WTC11 (cell line): Measurements from ENCODE around the gene LUC7L. TPM values are rescaled to one million over a fixed set of nuclear protein-coding genes. Genes with fewer than 3 reads are reported as not detected.
"Not testable (repeated sequence)": the region's sequence is repeated elsewhere in the genome, so short reads cannot be mapped to it uniquely, and the experiment has no call there.

Source experiments
- ATAC-seq: fragments of 200-7000 bp; cut with Tn5 transposase; 2 replicates; pipeline ENCODE4 v1.10.0; 2021; ENCODE audit warnings: mild to moderate bottlenecking, moderate library complexity
- CTCF ChIA-PET: fragments of 300-600 bp; sonication (Branson Sonifier 250); formaldehyde crosslinking; loops from one replicate; lab custom pipeline; 2021; ENCODE audit warnings: antibody characterized with exemption; lab: Charles Lee
- POLR2A ChIA-PET: fragments of 350-600 bp; sonication (Branson Sonifier 250); formaldehyde crosslinking; loops from one replicate; lab custom pipeline; 2021; ENCODE audit warnings: antibody characterized with exemption; lab: Charles Lee
- DNase-seq: peaks from one replicate; pipeline ENCODE4 v3.0.0; 2021; ENCODE audit warnings: low spot score
- H3K27ac Mint-ChIP-seq: 2 replicates; pipeline ENCODE4 v1.8.0; 2021; ENCODE audit warnings: mixed read lengths
- H3K27me3 Mint-ChIP-seq: 2 replicates; pipeline ENCODE4 v1.8.0; 2021; ENCODE audit warnings: low read depth, mild to moderate bottlenecking, moderate library complexity, mixed read lengths
- H3K36me3 Mint-ChIP-seq: 2 replicates; pipeline ENCODE4 v1.8.0; 2021; ENCODE audit warnings: mixed read lengths
- H3K4me1 Mint-ChIP-seq: 2 replicates; pipeline ENCODE4 v1.8.0; 2022; ENCODE audit warnings: mixed read lengths
- H3K4me3 Mint-ChIP-seq: 2 replicates; pipeline ENCODE4 v1.8.0; 2021; ENCODE audit warnings: mild to moderate bottlenecking, moderate library complexity, mixed read lengths
- H3K9me3 Mint-ChIP-seq: 2 replicates; pipeline ENCODE4 v1.8.0; 2021; ENCODE audit warnings: mixed read lengths
- EMX1 ChIP-seq: fragments of 250-450 bp; sonication (Bioruptor Pico); IDR thresholded peaks from 2 replicates; pipeline ENCODE4 v1.8.0; 2021; ENCODE audit warnings: mild to moderate bottlenecking
- KAT7 ChIP-seq: sonication (generic); formaldehyde crosslinking; IDR thresholded peaks from 2 replicates; pipeline ENCODE4 v1.8.1; 2023; ENCODE audit warnings: missing genetic modification reagents, mild to moderate bottlenecking, borderline replicate concordance
- NFATC4 ChIP-seq: fragments of 250-450 bp; sonication (Bioruptor Pico); IDR thresholded peaks from 2 replicates; pipeline ENCODE4 v1.9.0; 2021; ENCODE audit warnings: mild to moderate bottlenecking
- SOX15 ChIP-seq: fragments of 250-450 bp; sonication (Bioruptor Pico); IDR thresholded peaks from 2 replicates; pipeline ENCODE4 v1.9.0; 2021; ENCODE audit warnings: mild to moderate bottlenecking
- ZNF138 ChIP-seq: sonication (generic); formaldehyde crosslinking; conservative IDR thresholded peaks from 2 replicates; pipeline ENCODE4 v1.8.1; 2022; ENCODE audit warnings: mild to moderate bottlenecking, moderate library complexity, missing genetic modification reagents
- ZNF263 ChIP-seq: sonication (generic); formaldehyde crosslinking; IDR thresholded peaks from 2 replicates; pipeline ENCODE4 v1.8.1; 2022; ENCODE audit warnings: low read depth, mild to moderate bottlenecking, moderate library complexity, missing genetic modification reagents
- ZNF317 ChIP-seq: sonication (generic); formaldehyde crosslinking; IDR thresholded peaks from 2 replicates; pipeline ENCODE4 v1.8.1; 2023; ENCODE audit warnings: low read depth, mild to moderate bottlenecking, moderate library complexity, missing genetic modification reagents, borderline replicate concordance
- total RNA-seq: library from RNA; stranded (reverse); gene quantifications from 3 replicates; pipeline ENCODE4 v1.2.3, GENCODE V29; 2021
- TF ChIP-seq, protein P1 (sequence below): sonication (generic); formaldehyde crosslinking; IDR thresholded peaks from 2 replicates; pipeline ENCODE4 v1.8.0; 2022; ENCODE audit warnings: missing genetic modification reagents
- TF ChIP-seq, protein P2 (sequence below): sonication (generic); formaldehyde crosslinking; conservative IDR thresholded peaks from 2 replicates; pipeline ENCODE4 v1.8.1; 2023; ENCODE audit warnings: mild to moderate bottlenecking, low read depth, missing genetic modification reagents, moderate library complexity
- TF ChIP-seq, protein P3 (sequence below): fragments of 250-450 bp; sonication (Bioruptor Pico); IDR thresholded peaks from 2 replicates; pipeline ENCODE4 v1.9.0; 2021; ENCODE audit warnings: moderate library complexity, mild to moderate bottlenecking, inconsistent platforms, borderline replicate concordance
- TF ChIP-seq, protein P4 (sequence below): sonication (generic); formaldehyde crosslinking; IDR thresholded peaks from 2 replicates; pipeline ENCODE4 v1.8.1; 2023; ENCODE audit warnings: mild to moderate bottlenecking, moderate library complexity, missing genetic modification reagents
- TF ChIP-seq, protein P5 (sequence below): sonication (generic); formaldehyde crosslinking; IDR thresholded peaks from 2 replicates; pipeline ENCODE4 v1.8.1; 2023; ENCODE audit warnings: mild to moderate bottlenecking, missing genetic modification reagents

Gene LUC7L
- total RNA-seq, 1 experiment from 2014 or later = 111 TPM

DNA sequence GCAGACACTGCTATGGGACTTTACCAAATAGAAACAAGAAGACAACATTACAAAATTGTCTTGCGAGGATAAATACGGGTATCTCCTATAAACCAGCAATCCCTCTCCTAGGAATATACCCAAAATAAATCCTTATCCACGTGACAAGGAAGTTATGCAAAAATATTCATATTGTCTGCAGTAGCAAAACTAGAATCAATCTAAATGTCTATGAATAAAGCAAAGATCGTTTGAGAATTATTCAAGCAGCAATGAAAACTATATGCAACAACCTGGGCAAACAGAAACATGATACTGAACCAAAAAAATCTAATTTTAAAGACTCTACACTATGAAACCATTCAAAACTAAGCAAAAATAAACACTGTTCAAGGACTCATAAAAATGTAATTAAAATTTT, 9.2 kb downstream of the LUC7L start (continued):
- TF ChIP-seq, protein P1, sequence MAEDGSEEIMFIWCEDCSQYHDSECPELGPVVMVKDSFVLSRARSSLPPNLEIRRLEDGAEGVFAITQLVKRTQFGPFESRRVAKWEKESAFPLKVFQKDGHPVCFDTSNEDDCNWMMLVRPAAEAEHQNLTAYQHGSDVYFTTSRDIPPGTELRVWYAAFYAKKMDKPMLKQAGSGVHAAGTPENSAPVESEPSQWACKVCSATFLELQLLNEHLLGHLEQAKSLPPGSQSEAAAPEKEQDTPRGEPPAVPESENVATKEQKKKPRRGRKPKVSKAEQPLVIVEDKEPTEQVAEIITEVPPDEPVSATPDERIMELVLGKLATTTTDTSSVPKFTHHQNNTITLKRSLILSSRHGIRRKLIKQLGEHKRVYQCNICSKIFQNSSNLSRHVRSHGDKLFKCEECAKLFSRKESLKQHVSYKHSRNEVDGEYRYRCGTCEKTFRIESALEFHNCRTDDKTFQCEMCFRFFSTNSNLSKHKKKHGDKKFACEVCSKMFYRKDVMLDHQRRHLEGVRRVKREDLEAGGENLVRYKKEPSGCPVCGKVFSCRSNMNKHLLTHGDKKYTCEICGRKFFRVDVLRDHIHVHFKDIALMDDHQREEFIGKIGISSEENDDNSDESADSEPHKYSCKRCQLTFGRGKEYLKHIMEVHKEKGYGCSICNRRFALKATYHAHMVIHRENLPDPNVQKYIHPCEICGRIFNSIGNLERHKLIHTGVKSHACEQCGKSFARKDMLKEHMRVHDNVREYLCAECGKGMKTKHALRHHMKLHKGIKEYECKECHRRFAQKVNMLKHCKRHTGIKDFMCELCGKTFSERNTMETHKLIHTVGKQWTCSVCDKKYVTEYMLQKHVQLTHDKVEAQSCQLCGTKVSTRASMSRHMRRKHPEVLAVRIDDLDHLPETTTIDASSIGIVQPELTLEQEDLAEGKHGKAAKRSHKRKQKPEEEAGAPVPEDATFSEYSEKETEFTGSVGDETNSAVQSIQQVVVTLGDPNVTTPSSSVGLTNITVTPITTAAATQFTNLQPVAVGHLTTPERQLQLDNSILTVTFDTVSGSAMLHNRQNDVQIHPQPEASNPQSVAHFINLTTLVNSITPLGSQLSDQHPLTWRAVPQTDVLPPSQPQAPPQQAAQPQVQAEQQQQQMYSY (CRISPR knock-in tag) = no peak
- no peak for TF ChIP-seq SOX15
- TF ChIP-seq, protein P2, sequence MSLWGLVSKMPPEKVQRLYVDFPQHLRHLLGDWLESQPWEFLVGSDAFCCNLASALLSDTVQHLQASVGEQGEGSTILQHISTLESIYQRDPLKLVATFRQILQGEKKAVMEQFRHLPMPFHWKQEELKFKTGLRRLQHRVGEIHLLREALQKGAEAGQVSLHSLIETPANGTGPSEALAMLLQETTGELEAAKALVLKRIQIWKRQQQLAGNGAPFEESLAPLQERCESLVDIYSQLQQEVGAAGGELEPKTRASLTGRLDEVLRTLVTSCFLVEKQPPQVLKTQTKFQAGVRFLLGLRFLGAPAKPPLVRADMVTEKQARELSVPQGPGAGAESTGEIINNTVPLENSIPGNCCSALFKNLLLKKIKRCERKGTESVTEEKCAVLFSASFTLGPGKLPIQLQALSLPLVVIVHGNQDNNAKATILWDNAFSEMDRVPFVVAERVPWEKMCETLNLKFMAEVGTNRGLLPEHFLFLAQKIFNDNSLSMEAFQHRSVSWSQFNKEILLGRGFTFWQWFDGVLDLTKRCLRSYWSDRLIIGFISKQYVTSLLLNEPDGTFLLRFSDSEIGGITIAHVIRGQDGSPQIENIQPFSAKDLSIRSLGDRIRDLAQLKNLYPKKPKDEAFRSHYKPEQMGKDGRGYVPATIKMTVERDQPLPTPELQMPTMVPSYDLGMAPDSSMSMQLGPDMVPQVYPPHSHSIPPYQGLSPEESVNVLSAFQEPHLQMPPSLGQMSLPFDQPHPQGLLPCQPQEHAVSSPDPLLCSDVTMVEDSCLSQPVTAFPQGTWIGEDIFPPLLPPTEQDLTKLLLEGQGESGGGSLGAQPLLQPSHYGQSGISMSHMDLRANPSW (CRISPR knock-in tag) = no peak
- TF ChIP-seq, all 79 proteins: peak for 0

DNA sequence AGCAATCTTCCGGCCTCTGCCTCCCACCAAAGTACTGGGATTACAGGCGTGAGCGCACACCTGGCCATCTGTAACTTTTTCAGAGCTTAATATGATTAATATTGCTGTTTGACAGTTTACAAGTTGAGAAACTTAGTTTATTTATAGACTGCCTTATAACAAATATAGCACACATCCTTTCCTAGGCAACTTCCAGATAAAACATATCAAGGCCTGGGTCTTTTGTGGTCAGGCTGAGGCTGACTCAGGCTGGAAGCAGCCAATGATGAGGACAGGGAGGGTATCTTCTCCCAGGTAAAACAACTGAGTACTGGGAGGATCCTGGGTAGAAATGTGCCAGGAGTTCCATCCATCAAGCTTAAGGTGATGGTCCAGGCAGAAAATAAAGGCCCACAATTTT, 16.2 kb downstream of the LUC7L start:
- POLR2A ChIA-PET = no interaction called here
- no peak overlapping the region for H3K27ac Mint-ChIP-seq
- CTCF ChIA-PET = interaction anchor here (1.2 to 2.1 kb wide), 4 partner anchors 95 to 150 kb away, joined by 4 to 6 read pairs (median 4); no protein-coding TSS in a partner anchor
- no peak for ATAC-seq
- no peaks in the 10 kb centered on the region for H3K4me1 Mint-ChIP-seq
- no peaks in the 10 kb centered on the region for H3K27me3 Mint-ChIP-seq
- no peak for DNase-seq
- H3K36me3 Mint-ChIP-seq = peaks cover 70% of the 10 kb centered on the region
- H3K9me3 Mint-ChIP-seq = no peaks in the 10 kb centered on the region
- TF ChIP-seq ZNF263 = no peak
- TF ChIP-seq, protein P3, sequence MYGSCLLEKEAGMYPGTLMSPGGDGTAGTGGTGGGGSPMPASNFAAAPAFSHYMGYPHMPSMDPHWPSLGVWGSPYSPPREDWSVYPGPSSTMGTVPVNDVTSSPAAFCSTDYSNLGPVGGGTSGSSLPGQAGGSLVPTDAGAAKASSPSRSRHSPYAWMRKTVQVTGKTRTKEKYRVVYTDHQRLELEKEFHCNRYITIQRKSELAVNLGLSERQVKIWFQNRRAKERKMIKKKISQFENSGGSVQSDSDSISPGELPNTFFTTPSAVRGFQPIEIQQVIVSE (CRISPR knock-in tag) = no peak
- TF ChIP-seq, protein P4, sequence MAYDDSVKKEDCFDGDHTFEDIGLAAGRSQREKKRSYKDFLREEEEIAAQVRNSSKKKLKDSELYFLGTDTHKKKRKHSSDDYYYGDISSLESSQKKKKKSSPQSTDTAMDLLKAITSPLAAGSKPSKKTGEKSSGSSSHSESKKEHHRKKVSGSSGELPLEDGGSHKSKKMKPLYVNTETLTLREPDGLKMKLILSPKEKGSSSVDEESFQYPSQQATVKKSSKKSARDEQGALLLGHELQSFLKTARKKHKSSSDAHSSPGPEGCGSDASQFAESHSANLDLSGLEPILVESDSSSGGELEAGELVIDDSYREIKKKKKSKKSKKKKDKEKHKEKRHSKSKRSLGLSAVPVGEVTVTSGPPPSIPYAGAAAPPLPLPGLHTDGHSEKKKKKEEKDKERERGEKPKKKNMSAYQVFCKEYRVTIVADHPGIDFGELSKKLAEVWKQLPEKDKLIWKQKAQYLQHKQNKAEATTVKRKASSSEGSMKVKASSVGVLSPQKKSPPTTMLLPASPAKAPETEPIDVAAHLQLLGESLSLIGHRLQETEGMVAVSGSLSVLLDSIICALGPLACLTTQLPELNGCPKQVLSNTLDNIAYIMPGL (CRISPR knock-in tag) = no peak
- TF ChIP-seq KAT7 (CRISPR knock-in tag) = no peak
- TF ChIP-seq NFATC4 (CRISPR knock-in tag) = no peak
- no peak for TF ChIP-seq ZNF138 (CRISPR knock-in tag)
- TF ChIP-seq ZNF317 = no peak
- no peak for TF ChIP-seq EMX1 (CRISPR knock-in tag)
- TF ChIP-seq, protein P5, sequence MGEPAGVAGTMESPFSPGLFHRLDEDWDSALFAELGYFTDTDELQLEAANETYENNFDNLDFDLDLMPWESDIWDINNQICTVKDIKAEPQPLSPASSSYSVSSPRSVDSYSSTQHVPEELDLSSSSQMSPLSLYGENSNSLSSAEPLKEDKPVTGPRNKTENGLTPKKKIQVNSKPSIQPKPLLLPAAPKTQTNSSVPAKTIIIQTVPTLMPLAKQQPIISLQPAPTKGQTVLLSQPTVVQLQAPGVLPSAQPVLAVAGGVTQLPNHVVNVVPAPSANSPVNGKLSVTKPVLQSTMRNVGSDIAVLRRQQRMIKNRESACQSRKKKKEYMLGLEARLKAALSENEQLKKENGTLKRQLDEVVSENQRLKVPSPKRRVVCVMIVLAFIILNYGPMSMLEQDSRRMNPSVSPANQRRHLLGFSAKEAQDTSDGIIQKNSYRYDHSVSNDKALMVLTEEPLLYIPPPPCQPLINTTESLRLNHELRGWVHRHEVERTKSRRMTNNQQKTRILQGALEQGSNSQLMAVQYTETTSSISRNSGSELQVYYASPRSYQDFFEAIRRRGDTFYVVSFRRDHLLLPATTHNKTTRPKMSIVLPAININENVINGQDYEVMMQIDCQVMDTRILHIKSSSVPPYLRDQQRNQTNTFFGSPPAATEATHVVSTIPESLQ (CRISPR knock-in tag) = no peak
- no peak overlapping the region for H3K4me3 Mint-ChIP-seq

DNA sequence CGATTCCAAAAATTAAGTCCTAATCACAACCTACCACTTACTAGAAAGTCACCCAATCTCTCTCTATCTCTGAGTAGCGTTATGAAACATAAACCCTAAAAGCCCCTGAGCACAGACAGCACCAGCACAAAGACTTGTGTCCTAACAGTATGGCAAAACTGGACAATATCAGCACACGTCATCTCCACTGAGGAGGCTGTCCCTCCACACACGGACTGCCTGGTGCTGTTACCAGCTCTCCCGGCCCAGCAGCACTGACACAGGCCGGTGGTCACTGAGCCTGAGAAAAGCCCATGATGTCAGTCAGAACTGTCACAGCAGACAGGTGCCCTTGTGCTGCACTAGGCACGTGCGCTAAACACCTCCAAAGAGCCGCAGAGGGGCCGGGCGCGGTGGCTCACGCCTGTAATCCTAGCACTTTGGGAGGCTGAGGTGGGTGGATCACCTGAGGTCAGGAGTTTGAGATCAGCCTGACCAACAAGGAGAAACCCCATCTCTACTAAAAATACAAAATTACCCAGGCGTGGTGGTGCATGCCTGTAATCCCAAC, 17.5 kb downstream of the LUC7L start:
- H3K27me3 Mint-ChIP-seq, H3K9me3 Mint-ChIP-seq, H3K4me3 Mint-ChIP-seq, H3K4me1 Mint-ChIP-seq, POLR2A ChIA-PET, DNase-seq, ATAC-seq: not testable (repeated sequence)
- H3K27ac Mint-ChIP-seq = peak overlapping the region; percentile 4; the same call in 1 of the 2 replicates
- H3K36me3 Mint-ChIP-seq = peaks cover 69% of the 10 kb centered on the region
- CTCF ChIA-PET = interaction anchor here (1.5 to 2.1 kb wide), 2 partner anchors 105 to 151 kb away, joined by 4 to 6 read pairs; no protein-coding TSS in a partner anchor

DNA sequence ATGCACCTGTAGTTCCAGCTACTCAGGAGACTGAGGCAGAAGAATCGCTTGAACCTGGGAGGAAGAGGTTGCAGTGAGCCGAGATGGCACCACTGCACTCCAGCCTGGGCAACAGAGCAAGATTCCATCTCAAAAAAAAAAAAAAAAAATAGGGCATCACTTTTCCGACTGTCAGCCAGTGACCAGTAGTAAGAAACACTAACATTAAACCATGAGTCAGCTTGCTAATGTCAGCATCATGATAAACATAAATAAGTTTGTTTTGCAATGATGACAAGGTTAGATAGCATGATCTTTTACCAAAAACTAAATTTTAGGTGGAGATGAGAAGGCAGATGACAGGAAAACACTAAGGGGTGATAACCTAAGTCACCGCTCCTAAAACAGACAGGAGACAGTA, 19.9 kb downstream of the LUC7L start:
- DNase-seq, ATAC-seq, H3K4me1 Mint-ChIP-seq, POLR2A ChIA-PET, H3K9me3 Mint-ChIP-seq, H3K4me3 Mint-ChIP-seq, H3K27ac Mint-ChIP-seq, H3K27me3 Mint-ChIP-seq: not testable (repeated sequence)
- peaks cover 72% of the 10 kb centered on the region for H3K36me3 Mint-ChIP-seq
- CTCF ChIA-PET = interaction anchor here (0.7 to 1.2 kb wide), 2 partner anchors 109 to 144 kb away, joined by 3 read pairs; no protein-coding TSS in a partner anchor

DNA sequence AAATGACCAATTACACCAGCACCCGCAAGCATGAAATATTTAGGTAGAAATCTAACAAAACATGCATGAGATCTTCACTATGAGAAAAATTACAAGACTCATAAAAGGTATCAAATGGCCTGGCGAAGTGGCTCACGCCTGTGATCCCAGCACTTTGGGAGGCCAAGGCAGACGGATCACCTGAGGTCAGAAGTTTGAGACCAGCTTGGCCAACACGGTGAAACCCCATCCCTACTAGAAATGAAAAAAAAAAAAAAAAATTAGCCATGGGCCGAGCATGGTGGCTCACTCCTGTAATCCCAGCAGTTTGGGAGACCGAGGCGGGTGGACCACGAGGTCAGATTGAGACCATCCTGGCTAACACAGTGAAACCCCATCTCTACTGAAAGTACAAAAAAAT, 25.2 kb downstream of the LUC7L start:
- H3K9me3 Mint-ChIP-seq, ATAC-seq, H3K4me1 Mint-ChIP-seq, POLR2A ChIA-PET, H3K4me3 Mint-ChIP-seq, H3K27ac Mint-ChIP-seq, H3K27me3 Mint-ChIP-seq, CTCF ChIA-PET, DNase-seq: not testable (repeated sequence)
- H3K36me3 Mint-ChIP-seq = peaks cover 64% of the 10 kb centered on the region
